MCF 10A (cell line): Measurements from ENCODE around the gene NDC1. TPM values are rescaled to one million over a fixed set of nuclear protein-coding genes. Genes with fewer than 3 reads are reported as not detected.

Experiments used
- BruUV-seq: library from RNA; stranded (reverse); fragments of 400-500 nt; replicated peaks from 2 replicates; lab custom pipeline; 2021; lab: Mats Ljungman, UMichigan
- CTCF ChIA-PET: fragments of 300-600 bp; sonication (Branson Sonifier 250); formaldehyde crosslinking; extraction: SDS; loops from one replicate; lab custom pipeline; 2021; ENCODE audit warnings: antibody characterized with exemption, inconsistent platforms; lab: Yijun Ruan, JAX
- POLR2A ChIA-PET: fragments of 300-600, 350-650 bp; sonication (Branson Sonifier 250); formaldehyde crosslinking; extraction: SDS; loops from one replicate; lab custom pipeline; 2020; ENCODE audit warnings: antibody characterized with exemption, inconsistent platforms; lab: Yijun Ruan, JAX
- DNase-seq: peaks from one replicate; pipeline ENCODE4 v3.0.0-alpha.2; 2018; ENCODE audit not compliant: unreplicated experiment
- H3K27ac Mint-ChIP-seq: one replicate; pipeline ENCODE4 v1.8.0; 2022; ENCODE audit warnings: mild to moderate bottlenecking, low read depth, mixed read lengths; ENCODE audit not compliant: unreplicated experiment
- H3K27me3 Mint-ChIP-seq: one replicate; pipeline ENCODE4 v1.8.0; 2022; ENCODE audit warnings: mixed read lengths; ENCODE audit not compliant: insufficient read depth, unreplicated experiment
- H3K36me3 Mint-ChIP-seq: one replicate; pipeline ENCODE4 v1.8.0; 2022; ENCODE audit warnings: mild to moderate bottlenecking, moderate library complexity, mixed read lengths; ENCODE audit not compliant: insufficient read depth, unreplicated experiment
- H3K4me1 Mint-ChIP-seq: one replicate; pipeline ENCODE4 v1.8.0; 2022; ENCODE audit warnings: mixed read lengths; ENCODE audit not compliant: insufficient read depth, unreplicated experiment
- H3K4me3 Mint-ChIP-seq: one replicate; pipeline ENCODE4 v1.8.0; 2022; ENCODE audit warnings: mild to moderate bottlenecking, moderate library complexity, mixed read lengths; ENCODE audit not compliant: unreplicated experiment
- H3K9me3 Mint-ChIP-seq: one replicate; pipeline ENCODE4 v1.8.0; 2022; ENCODE audit warnings: mixed read lengths; ENCODE audit not compliant: unreplicated experiment
- CTCF ChIP-seq: fragments of 200-600 bp; IDR thresholded peaks from one replicate; pipeline ENCODE4 v1.8.0; 2022; ENCODE audit warnings: antibody characterized with exemption, mild to moderate bottlenecking; ENCODE audit not compliant: unreplicated experiment
- intact Hi-C: fragments of 100-400 bp; cut with micrococcal nuclease; formaldehyde crosslinking; loops from 2 replicates; pipeline ENCODE4 v1.14.1; 2022
- total RNA-seq: library from RNA; stranded (reverse); gene quantifications from 2 replicates; pipeline ENCODE4 v1.2.3, GENCODE V29; 2022

The NDC1 gene
- total RNA-seq, 1 experiment from 2014 or later = 18.7 TPM

GRCh38 chr1:53862507-53862906 is 24.4 kb upstream of the NDC1 start:
- intact Hi-C loops = no loop called here
- BruUV-seq = no TSS peak

GRCh38 chr1:53860967-53861411 is 22.9 kb upstream of the NDC1 start:
- intact Hi-C loops = loop anchor here (1.0 kb wide), 4 partner anchors 88 to 220 kb away; partner anchors contain the start of genes TCEANC2 and TMEM59
- Mint-ChIP-seq H3K27ac (no peak overlapping the region), H3K4me1 (no peaks in the 10 kb centered on the region), H3K4me3 (no peak overlapping the region), H3K36me3 (peaks cover 10% of the 10 kb centered on the region), H3K27me3 (no peaks in the 10 kb centered on the region), H3K9me3 (no peaks in the 10 kb centered on the region)
- ChIA-PET POLR2A (interaction anchor here (0.6 to 2.1 kb wide), 6 partner anchors 18 to 963 kb away, joined by 3 to 20 read pairs (median 4); partner anchors contain the start of genes NDC1, TCEANC2 and TMEM59), CTCF (interaction anchor here (0.6 to 8.8 kb wide), 31 partner anchors 11 to 946 kb away, joined by 3 to 154 read pairs (median 4); partner anchors contain the start of genes IFT25, LRRC42, TCEANC2 and TMEM59)
- BruUV-seq = no TSS peak
- peak; percentile 75 for DNase-seq
- TF ChIP-seq CTCF = peak; percentile 82

More at GRCh38 chr1:53862507-53862906, 24.4 kb upstream of the NDC1 start:
- ChIA-PET CTCF (interaction anchor here (0.6 to 8.8 kb wide), 5 partner anchors 9 to 1021 kb away, joined by 3 to 154 read pairs (median 48); no protein-coding TSS in a partner anchor), POLR2A (interaction anchor here (1.3 kb wide), 1 partner anchor 94 kb away, joined by 3 read pairs; no protein-coding TSS in a partner anchor)
- H3K27me3 Mint-ChIP-seq = no peaks in the 10 kb centered on the region
- no peaks in the 10 kb centered on the region for H3K4me1 Mint-ChIP-seq
- H3K9me3 Mint-ChIP-seq = no peaks in the 10 kb centered on the region
- no peak for DNase-seq
- H3K27ac Mint-ChIP-seq = no peak overlapping the region
- peaks cover 11% of the 10 kb centered on the region for H3K36me3 Mint-ChIP-seq
- H3K4me3 Mint-ChIP-seq = no peak overlapping the region
- no peak for TF ChIP-seq CTCF

GRCh38 chr1:53851571-53852285 is 13.6 kb upstream of the NDC1 start:
- H3K4me1 Mint-ChIP-seq = no peaks in the 10 kb centered on the region
- H3K27me3 Mint-ChIP-seq = peaks cover 4% of the 10 kb centered on the region
- no peak for TF ChIP-seq CTCF
- no peak overlapping the region for H3K4me3 Mint-ChIP-seq
- H3K9me3 Mint-ChIP-seq = no peaks in the 10 kb centered on the region
- ChIA-PET CTCF (interaction anchor here (0.5 to 5.5 kb wide), 6 partner anchors 9 to 402 kb away, joined by 3 to 61 read pairs (median 4); no protein-coding TSS in a partner anchor), POLR2A (no interaction called here)
- no peak for DNase-seq
- BruUV-seq = no TSS peak
- intact Hi-C loops = no loop called here
- H3K27ac Mint-ChIP-seq = no peak overlapping the region
- peaks cover 24% of the 10 kb centered on the region for H3K36me3 Mint-ChIP-seq

- intact Hi-C loops = no loop called here
Measured at GRCh38 chr1:53850082-53850673, 12.1 kb upstream of the NDC1 start.

More at GRCh38 chr1:53850082-53850673, 12.1 kb upstream of the NDC1 start:
- Mint-ChIP-seq H3K27ac (no peak overlapping the region), H3K4me3 (no peak overlapping the region), H3K9me3 (no peaks in the 10 kb centered on the region), H3K27me3 (peaks cover 12% of the 10 kb centered on the region), H3K36me3 (peaks cover 23% of the 10 kb centered on the region), H3K4me1 (no peaks in the 10 kb centered on the region)
- no peak for TF ChIP-seq CTCF
- no TSS peak for BruUV-seq
- ChIA-PET POLR2A (interaction anchor here (0.7 to 1.3 kb wide), 2 partner anchors 12 to 29 kb away, joined by 3 to 5 read pairs; partner anchors contain the start of gene NDC1), CTCF (interaction anchor here (1.3 to 5.5 kb wide), 3 partner anchors 11 to 572 kb away, joined by 4 to 61 read pairs (median 15); no protein-coding TSS in a partner anchor)
- no peak for DNase-seq
